ENCODE results near the gene TRPM1.

- TF ChIP-seq, protein P1, sequence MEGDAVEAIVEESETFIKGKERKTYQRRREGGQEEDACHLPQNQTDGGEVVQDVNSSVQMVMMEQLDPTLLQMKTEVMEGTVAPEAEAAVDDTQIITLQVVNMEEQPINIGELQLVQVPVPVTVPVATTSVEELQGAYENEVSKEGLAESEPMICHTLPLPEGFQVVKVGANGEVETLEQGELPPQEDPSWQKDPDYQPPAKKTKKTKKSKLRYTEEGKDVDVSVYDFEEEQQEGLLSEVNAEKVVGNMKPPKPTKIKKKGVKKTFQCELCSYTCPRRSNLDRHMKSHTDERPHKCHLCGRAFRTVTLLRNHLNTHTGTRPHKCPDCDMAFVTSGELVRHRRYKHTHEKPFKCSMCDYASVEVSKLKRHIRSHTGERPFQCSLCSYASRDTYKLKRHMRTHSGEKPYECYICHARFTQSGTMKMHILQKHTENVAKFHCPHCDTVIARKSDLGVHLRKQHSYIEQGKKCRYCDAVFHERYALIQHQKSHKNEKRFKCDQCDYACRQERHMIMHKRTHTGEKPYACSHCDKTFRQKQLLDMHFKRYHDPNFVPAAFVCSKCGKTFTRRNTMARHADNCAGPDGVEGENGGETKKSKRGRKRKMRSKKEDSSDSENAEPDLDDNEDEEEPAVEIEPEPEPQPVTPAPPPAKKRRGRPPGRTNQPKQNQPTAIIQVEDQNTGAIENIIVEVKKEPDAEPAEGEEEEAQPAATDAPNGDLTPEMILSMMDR (IDR thresholded peaks at IDR 0.05): no peak
- TF ChIP-seq POLR2A (IDR thresholded peaks at IDR 0.05): no peak
Observed at GRCh38 chr15:31005660-31006059, 95.9 kb downstream of the TRPM1 start.

Measured in adrenal gland (tissue), 5 donors.